GM19324 (cell line): ENCODE results near the gene SLC1A2.

ENCODE experiments used
- ATAC-seq: cut with Tn5 transposase; IDR thresholded peaks from one replicate; pipeline ENCODE4 v1.9.1; 2021; ENCODE audit warnings: mild to moderate bottlenecking, moderate library complexity; ENCODE audit not compliant: unreplicated experiment, low FRiP score

SLC1A2 gene

GRCh38 chr11:35330156-35330889 lies 89.0 kb downstream of the SLC1A2 start:
- ATAC-seq = no peak

GRCh38 chr11:35327829-35328228 lies 91.5 kb downstream of the SLC1A2 start:
- no peak for ATAC-seq

- no peak for ATAC-seq
Observed at GRCh38 chr11:35326266-35326879, 93.0 kb downstream of the SLC1A2 start.

DNA sequence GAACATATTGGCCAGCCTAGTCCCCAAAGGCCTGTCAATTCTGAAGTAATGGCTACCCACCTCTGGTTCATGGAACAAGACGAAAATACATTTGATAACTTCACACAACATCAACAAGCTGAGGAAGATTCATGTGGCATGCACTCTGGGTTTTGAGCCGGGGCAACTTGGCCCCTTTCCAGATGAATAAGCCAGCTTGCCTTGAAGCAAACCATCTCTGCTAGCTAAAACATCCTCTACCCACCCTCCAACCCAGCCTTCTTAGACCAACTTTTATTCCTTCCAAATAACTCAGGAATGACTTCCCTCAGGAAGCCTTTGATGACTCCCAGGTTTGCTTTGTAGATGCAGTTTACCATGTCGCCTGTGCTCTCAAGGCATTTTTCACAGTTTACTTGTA lies 94.4 kb downstream of the SLC1A2 start:
- no peak for ATAC-seq

DNA sequence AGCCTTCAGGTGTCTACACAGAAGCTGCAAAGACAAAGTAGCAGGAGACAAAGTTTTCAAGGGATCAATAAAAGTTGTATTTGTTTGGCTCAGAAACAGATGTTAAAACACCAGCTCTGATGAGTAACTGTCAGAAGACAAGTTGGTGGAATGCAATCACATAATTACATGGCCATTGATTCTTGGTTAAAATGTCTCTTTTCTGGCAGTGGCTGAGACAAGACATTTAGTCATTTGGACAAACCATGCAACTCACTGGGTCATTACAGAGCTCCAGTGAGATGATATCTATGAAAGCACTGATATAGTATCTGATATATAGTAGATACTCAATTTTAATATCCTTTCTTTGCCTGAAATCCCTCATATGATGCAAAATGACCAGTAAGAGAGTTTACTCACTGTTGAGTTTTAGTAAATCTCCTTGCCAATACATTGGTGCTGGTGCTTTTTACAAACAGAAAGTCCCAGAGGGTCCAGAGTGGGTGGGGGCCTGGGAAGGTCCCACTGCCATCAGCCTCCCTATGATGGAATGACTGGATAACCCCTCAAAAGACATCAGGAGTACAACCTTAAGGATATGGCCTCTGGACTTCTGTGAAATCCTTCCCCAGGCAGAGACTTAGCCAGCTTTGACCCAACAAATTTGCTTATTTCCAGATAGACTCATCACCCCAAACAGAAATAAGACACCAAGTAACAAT lies 95.0 kb downstream of the SLC1A2 start:
- ATAC-seq = no peak

GRCh38 chr11:35323076-35323868 lies 96.1 kb downstream of the SLC1A2 start:
- no peak for ATAC-seq

GRCh38 chr11:35322318-35322979 lies 96.9 kb downstream of the SLC1A2 start:
- no peak for ATAC-seq

DNA sequence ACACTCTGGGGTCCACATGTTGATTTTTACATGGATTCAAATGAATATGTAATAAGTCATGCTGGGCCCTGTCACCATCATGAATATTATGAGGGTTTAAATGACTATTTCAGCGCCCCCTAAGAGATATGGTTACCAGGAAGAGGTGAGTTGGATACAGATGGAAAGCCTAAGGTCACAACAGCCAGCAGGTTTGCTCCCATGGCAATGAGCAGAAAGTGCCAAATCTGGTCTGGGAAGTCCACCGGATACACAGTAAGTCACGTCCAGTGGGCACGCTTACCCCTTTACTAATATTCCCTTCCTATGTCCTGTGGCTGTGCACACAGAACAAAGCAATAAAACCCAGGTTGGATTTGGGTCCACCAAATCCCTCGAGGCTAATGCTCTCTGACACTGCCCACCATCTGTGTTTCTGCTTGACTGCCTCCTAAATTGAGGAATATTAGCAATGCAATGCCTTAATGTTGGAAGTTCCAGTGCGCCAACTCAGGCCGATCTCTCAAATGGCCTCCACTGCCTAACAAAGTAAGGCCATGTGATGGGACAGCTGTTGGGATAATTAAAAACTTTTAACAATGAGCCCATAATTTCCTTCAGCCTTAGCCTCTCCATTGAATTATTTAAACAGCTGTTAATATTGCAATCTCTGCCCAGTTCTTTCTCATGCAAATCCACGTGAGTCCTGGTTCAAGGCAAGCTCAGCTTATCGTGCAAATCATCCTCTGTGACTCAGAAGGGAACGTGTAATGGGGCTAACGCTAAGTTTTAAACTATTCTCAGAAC lies 97.6 kb downstream of the SLC1A2 start:
- no peak for ATAC-seq

GRCh38 chr11:35321111-35321510 lies 98.2 kb downstream of the SLC1A2 start:
- ATAC-seq = no peak

DNA sequence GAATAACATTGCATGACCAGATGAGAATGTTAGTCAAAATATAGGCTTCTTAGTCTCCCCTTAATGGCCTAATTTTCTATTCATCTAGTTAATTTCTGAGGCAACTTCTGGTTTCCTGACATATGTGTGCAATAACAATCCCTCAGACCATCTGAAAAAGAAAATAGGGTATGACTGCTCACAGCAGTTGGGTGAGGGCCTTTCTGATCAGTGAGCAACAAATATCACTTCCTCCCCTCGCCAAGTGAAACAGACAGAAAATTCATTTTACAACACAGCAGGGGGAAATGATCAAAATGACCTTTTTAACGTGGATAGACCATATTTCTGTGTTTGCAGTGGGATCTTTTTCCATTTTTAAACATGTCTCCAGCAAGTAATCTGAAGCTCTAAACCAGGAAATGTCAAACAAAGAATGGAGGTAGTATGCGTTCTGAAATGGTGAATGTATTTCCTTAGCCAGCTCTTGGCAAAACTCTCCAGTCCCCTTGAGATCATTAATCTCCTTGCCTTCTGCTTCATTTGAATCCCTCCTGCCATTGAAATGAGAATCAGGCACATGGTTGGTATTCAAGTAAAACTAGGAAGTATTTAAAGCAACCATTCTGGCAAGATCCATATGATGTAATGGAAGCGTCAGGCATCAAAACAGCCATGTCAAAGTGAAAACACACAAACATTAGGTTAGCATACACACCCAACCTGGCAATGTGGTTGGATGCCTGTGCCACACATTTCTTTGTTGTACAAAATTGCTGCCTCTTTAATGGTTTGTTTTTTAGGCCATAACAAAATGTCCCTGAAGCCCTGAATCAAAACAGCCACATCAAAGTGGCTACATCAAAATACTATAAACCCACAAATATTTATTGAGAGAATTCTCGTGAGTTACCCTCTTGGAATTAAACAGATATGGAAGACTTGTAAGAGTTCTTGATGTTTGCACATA lies 100.1 kb downstream of the SLC1A2 start:
- ATAC-seq = peak; percentile 49

DNA sequence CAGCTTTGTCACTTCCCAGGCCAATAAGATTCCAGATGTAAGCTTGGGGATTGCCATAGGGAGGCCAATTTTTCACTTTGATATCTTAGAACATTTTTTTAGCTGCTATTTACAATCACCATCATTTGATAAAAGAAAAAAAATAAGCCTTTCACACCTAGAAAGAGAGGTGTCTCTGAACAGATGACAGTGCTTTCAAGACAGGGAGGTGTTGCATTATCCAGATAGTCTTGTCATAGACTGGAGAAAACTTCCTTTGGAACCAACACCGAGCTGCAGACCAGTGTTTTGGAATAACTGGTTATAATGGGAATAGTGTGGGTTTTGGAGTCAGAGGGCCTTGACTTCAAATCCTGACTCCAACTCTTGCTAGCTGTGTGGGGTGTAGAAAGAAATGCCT lies 101.0 kb downstream of the SLC1A2 start:
- no peak for ATAC-seq

DNA sequence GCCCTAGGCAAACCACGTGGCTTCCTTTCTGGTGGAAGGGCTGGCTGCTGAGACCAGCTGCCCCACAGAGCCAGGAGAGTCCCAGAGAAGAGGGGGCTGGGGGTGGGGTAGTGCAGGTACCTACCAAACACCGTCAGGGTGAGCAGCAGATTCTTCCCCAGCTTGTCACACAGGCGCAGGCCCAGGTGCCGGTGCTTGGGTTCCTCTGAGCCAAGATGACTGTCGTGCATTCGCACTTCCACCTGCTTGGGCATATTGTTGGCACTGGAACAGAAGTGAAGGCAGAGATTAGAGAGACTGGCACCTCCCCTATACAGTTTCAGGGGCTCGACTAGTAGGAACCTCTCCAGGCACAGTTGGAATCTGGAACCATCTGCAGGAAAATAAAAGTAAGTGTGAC lies 102.1 kb downstream of the SLC1A2 start:
- ATAC-seq = no peak

- ATAC-seq = no peak
Observed at GRCh38 chr11:35316161-35316560, 103.2 kb downstream of the SLC1A2 start.

- ATAC-seq = no peak
Observed at GRCh38 chr11:35313760-35314153, 105.6 kb downstream of the SLC1A2 start.

- peak; percentile 59 for ATAC-seq
Observed at GRCh38 chr11:35313066-35313759, 106.1 kb downstream of the SLC1A2 start.

DNA sequence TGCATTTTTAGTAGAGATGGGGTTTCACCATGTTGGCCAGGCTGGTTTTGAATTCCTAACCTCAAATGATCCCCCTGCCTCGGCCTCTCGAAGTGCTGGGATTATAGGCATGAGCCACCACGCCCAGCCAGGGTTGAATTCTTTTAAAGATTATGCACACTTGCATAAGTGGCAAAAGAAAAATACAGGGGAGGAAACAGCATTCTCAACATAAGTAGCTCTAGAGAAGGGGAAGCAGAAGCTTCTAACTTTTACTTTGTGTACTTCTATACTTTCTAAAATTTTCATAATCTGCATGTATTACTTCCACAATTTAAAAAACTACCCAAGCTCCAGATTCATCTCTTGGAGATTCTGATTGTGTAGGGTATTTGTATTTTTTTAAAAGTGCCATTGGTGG lies 108.0 kb downstream of the SLC1A2 start:
- no peak for ATAC-seq

DNA sequence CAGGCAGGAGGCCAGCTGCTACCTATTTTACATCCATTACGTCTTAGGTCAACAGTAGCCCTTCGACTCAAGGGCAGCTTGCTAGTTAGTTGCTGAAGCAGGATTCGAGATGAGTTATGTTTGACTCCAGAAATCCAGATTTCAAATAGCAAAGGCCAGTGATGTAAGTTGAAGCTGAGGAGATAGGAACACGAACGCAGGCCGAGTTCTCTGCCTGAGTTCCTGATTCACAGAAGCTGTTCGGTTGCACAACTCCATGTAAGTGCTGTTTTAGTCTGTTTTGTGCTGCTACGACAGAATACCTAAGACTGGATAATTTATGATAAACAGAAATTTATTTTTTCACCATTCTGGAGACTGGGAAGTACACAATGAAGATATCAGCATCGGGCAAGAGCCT lies 111.2 kb downstream of the SLC1A2 start:
- no peak for ATAC-seq

- ATAC-seq = no peak
Observed at GRCh38 chr11:35307221-35307621, 112.1 kb downstream of the SLC1A2 start.
